Choroid plexus epithelial cell (primary cell): Measurements from ENCODE around the gene FGFBP1.

Source experiments
- DNase-seq: peaks from one replicate; pipeline ENCODE4 v3.0.0-alpha.2; 2010; ENCODE audit warnings: low read depth
- H3K4me3 ChIP-seq: 2 replicates; pipeline ENCODE4 v1.5.1; 2011; ENCODE audit warnings: low read depth, mild to moderate bottlenecking, control low read depth, low read length, moderate library complexity
- TF ChIP-seq, protein P1 (sequence below): conservative IDR thresholded peaks from 2 replicates; pipeline ENCODE4 v1.5.1; 2011; ENCODE audit warnings: low read depth, mild to moderate bottlenecking, control low read depth, inconsistent platforms, low read length, moderate library complexity

Gene FGFBP1

GRCh38 chr4:15906020-15906443 is 32.5 kb downstream of the FGFBP1 start:
- TF ChIP-seq, protein P1, sequence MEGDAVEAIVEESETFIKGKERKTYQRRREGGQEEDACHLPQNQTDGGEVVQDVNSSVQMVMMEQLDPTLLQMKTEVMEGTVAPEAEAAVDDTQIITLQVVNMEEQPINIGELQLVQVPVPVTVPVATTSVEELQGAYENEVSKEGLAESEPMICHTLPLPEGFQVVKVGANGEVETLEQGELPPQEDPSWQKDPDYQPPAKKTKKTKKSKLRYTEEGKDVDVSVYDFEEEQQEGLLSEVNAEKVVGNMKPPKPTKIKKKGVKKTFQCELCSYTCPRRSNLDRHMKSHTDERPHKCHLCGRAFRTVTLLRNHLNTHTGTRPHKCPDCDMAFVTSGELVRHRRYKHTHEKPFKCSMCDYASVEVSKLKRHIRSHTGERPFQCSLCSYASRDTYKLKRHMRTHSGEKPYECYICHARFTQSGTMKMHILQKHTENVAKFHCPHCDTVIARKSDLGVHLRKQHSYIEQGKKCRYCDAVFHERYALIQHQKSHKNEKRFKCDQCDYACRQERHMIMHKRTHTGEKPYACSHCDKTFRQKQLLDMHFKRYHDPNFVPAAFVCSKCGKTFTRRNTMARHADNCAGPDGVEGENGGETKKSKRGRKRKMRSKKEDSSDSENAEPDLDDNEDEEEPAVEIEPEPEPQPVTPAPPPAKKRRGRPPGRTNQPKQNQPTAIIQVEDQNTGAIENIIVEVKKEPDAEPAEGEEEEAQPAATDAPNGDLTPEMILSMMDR, result no peak
- DNase-seq, result no peak

GRCh38 chr4:15902746-15903145 is 35.8 kb downstream of the FGFBP1 start:
- DNase-seq, result no peak
- no peak overlapping the region for H3K4me3 ChIP-seq
- TF ChIP-seq, protein P1, result no peak

More at GRCh38 chr4:15906020-15906443, 32.5 kb downstream of the FGFBP1 start:
- no peak overlapping the region for H3K4me3 ChIP-seq

GRCh38 chr4:15901998-15902397 is 36.5 kb downstream of the FGFBP1 start:
- no peak overlapping the region for H3K4me3 ChIP-seq
- TF ChIP-seq, protein P1, result no peak
- DNase-seq, result no peak

DNA sequence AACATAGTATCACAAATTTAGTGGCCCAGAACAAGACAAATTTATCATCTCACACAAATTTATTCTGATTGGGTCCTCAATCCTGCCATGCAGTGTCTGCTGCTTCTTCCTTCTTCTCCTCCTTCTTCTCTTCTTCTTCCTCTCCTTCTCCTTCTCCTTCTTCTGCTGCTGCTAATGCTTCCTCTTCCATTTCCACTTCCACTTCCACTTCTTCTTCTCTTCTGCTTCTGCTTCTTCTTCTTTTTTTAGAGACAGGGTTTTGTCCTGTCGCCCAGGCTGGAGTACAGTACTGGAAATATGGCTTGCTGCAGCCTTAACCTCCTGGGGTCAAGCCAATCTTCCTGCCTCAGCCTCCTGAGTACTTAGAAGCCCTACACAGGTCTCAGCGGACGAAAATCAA is 37.5 kb downstream of the FGFBP1 start:
- no peak overlapping the region for H3K4me3 ChIP-seq
- no peak for DNase-seq
- TF ChIP-seq, protein P1, result no peak

DNA sequence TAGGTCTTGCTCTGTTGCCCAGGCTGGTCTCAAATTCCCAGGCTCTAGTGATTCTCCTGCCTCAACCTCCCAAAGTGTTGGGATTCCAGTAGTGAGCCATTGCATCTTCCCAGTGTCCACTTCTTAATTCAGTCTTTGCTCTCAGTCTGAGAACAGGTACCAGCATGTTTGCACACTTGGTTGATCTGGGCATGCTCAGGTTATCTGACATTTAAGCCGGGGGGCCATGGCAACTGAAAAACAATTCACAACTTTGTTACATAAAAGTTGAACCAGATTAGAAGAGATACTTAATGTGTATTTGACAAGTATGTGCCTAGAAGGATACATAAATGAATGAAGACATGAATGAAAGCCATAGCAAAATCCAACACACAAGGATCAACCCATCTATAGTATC is 39.0 kb downstream of the FGFBP1 start:
- H3K4me3 ChIP-seq, result no peak overlapping the region
- no peak for DNase-seq
- TF ChIP-seq, protein P1, result no peak

GRCh38 chr4:15898902-15899301 is 39.6 kb downstream of the FGFBP1 start:
- TF ChIP-seq, protein P1, result no peak

GRCh38 chr4:15897577-15897976 is 41.0 kb downstream of the FGFBP1 start:
- DNase-seq, result no peak
- TF ChIP-seq, protein P1, result no peak

More at GRCh38 chr4:15898902-15899301, 39.6 kb downstream of the FGFBP1 start:
- H3K4me3 ChIP-seq, result no peak overlapping the region
- DNase-seq, result no peak

More at GRCh38 chr4:15897577-15897976, 41.0 kb downstream of the FGFBP1 start:
- H3K4me3 ChIP-seq, result no peak overlapping the region
